OCI-LY7 (cell line): Measurements from ENCODE around the gene CRIM1.

Experiments
- EZH2phosphoT487 ChIP-seq: fragments of 200-600 bp; sonication (generic); IDR thresholded peaks from 2 replicates; pipeline ENCODE4 v1.6.1; 2018; ENCODE audit warnings: low read depth, borderline replicate concordance, mild to moderate bottlenecking, mixed run types, antibody characterized with exemption, low read length, moderate library complexity, mixed read lengths
- TF ChIP-seq, protein P1 (sequence below): fragments of 200-600 bp; sonication (generic); conservative IDR thresholded peaks from 2 replicates; pipeline ENCODE4 v1.5.1; 2014; ENCODE audit warnings: mild to moderate bottlenecking, antibody characterized with exemption, low read length, moderate library complexity, mixed read lengths

DNA sequence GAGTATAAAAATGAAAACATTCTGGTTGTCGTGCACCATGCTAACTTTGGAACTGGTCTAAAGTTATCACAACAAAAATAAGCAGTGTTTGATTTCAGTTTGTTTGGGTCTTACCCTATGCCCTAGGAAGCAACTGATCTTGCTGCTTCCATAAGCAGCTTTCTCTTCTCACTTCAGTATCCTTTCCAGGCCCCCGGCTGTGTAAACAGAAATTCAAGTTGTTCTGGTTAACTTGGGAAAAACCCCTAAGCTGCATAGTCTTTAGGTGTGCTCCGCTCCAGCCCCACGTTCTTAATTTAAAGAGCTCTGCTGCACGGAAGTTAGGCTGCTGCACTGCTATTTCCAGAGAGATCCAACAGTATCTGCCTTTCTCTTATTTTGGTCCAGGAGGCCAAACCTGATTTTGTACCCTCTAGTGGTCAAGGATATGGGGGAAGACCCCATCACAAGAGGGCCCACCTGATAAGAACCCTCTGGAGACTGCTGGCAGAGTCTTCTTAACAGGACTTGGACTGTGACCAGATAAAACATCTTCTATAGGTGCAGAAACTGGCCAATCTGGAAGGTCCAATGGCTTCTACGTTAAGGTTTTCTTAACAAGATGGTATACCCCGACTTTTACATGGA lies 173.3 kb downstream of the CRIM1 start:
- TF ChIP-seq, protein P1, sequence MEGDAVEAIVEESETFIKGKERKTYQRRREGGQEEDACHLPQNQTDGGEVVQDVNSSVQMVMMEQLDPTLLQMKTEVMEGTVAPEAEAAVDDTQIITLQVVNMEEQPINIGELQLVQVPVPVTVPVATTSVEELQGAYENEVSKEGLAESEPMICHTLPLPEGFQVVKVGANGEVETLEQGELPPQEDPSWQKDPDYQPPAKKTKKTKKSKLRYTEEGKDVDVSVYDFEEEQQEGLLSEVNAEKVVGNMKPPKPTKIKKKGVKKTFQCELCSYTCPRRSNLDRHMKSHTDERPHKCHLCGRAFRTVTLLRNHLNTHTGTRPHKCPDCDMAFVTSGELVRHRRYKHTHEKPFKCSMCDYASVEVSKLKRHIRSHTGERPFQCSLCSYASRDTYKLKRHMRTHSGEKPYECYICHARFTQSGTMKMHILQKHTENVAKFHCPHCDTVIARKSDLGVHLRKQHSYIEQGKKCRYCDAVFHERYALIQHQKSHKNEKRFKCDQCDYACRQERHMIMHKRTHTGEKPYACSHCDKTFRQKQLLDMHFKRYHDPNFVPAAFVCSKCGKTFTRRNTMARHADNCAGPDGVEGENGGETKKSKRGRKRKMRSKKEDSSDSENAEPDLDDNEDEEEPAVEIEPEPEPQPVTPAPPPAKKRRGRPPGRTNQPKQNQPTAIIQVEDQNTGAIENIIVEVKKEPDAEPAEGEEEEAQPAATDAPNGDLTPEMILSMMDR: no peak
- TF ChIP-seq EZH2phosphoT487: no peak
